ENCODE measurements around the gene SLC35F3. TPM values are rescaled to one million over a fixed set of nuclear protein-coding genes. Genes with fewer than 3 reads are reported as not detected.

The SLC35F3 gene
- total and polyA plus RNA-seq, 2 experiments from 2014 or later: 1.0 to 3.2 TPM

DNA sequence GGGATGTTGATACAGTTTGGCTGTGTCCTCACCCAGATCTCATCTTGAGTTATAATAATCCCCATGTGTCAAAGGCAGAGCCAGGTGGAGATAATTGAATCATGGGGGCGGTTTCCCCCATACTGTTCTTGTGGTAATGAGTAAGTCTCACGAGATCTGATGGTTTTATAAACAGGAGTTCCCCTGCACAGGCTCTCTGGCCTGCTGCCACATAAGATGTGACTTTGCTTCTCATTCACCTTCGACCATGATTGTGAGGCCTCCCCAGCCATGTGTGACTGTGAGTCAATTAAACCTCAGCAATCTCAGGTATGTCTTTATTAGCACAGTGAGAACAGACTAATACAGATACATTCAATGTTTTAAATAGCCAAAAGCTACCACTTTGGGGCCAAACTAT lies 41.1 kb downstream of the SLC35F3 start:
- peaks cover 3% of the 10 kb centered on the region for H3K27me3 Mint-ChIP-seq (ENCODE audit: insufficient read depth, low read depth, poor library complexity)
- H3K27ac Mint-ChIP-seq: 0 out of 2 replicates have a peak overlapping the region, but pooled peaks have one; percentile 32
- TF ChIP-seq NANOG (IDR thresholded peaks at IDR 0.05; ENCODE audit: borderline replicate concordance): no peak
- no peak for TF ChIP-seq JUNB (IDR thresholded peaks at IDR 0.05; ENCODE audit: unreplicated experiment)
- TF ChIP-seq, protein P1, sequence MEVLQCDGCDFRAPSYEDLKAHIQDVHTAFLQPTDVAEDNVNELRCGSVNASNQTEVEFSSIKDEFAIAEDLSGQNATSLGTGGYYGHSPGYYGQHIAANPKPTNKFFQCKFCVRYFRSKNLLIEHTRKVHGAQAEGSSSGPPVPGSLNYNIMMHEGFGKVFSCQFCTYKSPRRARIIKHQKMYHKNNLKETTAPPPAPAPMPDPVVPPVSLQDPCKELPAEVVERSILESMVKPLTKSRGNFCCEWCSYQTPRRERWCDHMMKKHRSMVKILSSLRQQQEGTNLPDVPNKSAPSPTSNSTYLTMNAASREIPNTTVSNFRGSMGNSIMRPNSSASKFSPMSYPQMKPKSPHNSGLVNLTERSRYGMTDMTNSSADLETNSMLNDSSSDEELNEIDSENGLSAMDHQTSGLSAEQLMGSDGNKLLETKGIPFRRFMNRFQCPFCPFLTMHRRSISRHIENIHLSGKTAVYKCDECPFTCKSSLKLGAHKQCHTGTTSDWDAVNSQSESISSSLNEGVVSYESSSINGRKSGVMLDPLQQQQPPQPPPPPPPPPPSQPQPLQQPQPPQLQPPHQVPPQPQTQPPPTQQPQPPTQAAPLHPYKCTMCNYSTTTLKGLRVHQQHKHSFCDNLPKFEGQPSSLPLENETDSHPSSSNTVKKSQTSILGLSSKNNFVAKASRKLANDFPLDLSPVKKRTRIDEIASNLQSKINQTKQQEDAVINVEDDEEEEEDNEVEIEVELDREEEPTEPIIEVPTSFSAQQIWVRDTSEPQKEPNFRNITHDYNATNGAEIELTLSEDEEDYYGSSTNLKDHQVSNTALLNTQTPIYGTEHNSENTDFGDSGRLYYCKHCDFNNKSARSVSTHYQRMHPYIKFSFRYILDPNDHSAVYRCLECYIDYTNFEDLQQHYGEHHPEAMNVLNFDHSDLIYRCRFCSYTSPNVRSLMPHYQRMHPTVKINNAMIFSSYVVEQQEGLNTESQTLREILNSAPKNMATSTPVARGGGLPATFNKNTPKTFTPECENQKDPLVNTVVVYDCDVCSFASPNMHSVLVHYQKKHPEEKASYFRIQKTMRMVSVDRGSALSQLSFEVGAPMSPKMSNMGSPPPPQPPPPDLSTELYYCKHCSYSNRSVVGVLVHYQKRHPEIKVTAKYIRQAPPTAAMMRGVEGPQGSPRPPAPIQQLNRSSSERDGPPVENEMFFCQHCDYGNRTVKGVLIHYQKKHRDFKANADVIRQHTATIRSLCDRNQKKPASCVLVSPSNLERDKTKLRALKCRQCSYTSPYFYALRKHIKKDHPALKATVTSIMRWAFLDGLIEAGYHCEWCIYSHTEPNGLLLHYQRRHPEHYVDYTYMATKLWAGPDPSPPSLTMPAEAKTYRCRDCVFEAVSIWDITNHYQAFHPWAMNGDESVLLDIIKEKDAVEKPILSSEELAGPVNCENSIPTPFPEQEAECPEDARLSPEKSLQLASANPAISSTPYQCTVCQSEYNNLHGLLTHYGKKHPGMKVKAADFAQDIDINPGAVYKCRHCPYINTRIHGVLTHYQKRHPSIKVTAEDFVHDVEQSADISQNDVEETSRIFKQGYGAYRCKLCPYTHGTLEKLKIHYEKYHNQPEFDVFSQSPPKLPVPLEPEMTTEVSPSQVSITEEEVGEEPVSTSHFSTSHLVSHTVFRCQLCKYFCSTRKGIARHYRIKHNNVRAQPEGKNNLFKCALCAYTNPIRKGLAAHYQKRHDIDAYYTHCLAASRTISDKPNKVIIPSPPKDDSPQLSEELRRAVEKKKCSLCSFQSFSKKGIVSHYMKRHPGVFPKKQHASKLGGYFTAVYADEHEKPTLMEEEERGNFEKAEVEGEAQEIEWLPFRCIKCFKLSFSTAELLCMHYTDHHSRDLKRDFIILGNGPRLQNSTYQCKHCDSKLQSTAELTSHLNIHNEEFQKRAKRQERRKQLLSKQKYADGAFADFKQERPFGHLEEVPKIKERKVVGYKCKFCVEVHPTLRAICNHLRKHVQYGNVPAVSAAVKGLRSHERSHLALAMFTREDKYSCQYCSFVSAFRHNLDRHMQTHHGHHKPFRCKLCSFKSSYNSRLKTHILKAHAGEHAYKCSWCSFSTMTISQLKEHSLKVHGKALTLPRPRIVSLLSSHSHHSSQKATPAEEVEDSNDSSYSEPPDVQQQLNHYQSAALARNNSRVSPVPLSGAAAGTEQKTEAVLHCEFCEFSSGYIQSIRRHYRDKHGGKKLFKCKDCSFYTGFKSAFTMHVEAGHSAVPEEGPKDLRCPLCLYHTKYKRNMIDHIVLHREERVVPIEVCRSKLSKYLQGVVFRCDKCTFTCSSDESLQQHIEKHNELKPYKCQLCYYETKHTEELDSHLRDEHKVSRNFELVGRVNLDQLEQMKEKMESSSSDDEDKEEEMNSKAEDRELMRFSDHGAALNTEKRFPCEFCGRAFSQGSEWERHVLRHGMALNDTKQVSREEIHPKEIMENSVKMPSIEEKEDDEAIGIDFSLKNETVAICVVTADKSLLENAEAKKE (CRISPR knock-in tag; IDR thresholded peaks at IDR 0.05): no peak
- no peak for TF ChIP-seq ZNF331 (CRISPR knock-in tag; IDR thresholded peaks at IDR 0.05; ENCODE audit: low read depth)
- TF ChIP-seq, protein P2, sequence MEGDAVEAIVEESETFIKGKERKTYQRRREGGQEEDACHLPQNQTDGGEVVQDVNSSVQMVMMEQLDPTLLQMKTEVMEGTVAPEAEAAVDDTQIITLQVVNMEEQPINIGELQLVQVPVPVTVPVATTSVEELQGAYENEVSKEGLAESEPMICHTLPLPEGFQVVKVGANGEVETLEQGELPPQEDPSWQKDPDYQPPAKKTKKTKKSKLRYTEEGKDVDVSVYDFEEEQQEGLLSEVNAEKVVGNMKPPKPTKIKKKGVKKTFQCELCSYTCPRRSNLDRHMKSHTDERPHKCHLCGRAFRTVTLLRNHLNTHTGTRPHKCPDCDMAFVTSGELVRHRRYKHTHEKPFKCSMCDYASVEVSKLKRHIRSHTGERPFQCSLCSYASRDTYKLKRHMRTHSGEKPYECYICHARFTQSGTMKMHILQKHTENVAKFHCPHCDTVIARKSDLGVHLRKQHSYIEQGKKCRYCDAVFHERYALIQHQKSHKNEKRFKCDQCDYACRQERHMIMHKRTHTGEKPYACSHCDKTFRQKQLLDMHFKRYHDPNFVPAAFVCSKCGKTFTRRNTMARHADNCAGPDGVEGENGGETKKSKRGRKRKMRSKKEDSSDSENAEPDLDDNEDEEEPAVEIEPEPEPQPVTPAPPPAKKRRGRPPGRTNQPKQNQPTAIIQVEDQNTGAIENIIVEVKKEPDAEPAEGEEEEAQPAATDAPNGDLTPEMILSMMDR (conservative IDR thresholded peaks at IDR 0.05; ENCODE audit: low read depth in 2 of 2): no peak
- no peak for TF ChIP-seq EZH2 (IDR thresholded peaks at IDR 0.05; ENCODE audit: low read depth, unreplicated experiment)
- no peak for TF ChIP-seq EZH2phosphoT487 (IDR thresholded peaks at IDR 0.05; ENCODE audit: unreplicated experiment)
- TF ChIP-seq POLR2AphosphoS5 (IDR thresholded peaks at IDR 0.05; ENCODE audit: low read depth): no peak
- TF ChIP-seq, protein P3, sequence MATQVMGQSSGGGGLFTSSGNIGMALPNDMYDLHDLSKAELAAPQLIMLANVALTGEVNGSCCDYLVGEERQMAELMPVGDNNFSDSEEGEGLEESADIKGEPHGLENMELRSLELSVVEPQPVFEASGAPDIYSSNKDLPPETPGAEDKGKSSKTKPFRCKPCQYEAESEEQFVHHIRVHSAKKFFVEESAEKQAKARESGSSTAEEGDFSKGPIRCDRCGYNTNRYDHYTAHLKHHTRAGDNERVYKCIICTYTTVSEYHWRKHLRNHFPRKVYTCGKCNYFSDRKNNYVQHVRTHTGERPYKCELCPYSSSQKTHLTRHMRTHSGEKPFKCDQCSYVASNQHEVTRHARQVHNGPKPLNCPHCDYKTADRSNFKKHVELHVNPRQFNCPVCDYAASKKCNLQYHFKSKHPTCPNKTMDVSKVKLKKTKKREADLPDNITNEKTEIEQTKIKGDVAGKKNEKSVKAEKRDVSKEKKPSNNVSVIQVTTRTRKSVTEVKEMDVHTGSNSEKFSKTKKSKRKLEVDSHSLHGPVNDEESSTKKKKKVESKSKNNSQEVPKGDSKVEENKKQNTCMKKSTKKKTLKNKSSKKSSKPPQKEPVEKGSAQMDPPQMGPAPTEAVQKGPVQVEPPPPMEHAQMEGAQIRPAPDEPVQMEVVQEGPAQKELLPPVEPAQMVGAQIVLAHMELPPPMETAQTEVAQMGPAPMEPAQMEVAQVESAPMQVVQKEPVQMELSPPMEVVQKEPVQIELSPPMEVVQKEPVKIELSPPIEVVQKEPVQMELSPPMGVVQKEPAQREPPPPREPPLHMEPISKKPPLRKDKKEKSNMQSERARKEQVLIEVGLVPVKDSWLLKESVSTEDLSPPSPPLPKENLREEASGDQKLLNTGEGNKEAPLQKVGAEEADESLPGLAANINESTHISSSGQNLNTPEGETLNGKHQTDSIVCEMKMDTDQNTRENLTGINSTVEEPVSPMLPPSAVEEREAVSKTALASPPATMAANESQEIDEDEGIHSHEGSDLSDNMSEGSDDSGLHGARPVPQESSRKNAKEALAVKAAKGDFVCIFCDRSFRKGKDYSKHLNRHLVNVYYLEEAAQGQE (IDR thresholded peaks at IDR 0.05; ENCODE audit: unreplicated experiment): no peak
- TF ChIP-seq STAT1 (IDR thresholded peaks at IDR 0.05; ENCODE audit: unreplicated experiment): no peak
- TF ChIP-seq, protein P4, sequence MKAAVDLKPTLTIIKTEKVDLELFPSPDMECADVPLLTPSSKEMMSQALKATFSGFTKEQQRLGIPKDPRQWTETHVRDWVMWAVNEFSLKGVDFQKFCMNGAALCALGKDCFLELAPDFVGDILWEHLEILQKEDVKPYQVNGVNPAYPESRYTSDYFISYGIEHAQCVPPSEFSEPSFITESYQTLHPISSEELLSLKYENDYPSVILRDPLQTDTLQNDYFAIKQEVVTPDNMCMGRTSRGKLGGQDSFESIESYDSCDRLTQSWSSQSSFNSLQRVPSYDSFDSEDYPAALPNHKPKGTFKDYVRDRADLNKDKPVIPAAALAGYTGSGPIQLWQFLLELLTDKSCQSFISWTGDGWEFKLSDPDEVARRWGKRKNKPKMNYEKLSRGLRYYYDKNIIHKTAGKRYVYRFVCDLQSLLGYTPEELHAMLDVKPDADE (IDR thresholded peaks at IDR 0.05): no peak
- no peak for TF ChIP-seq CREB1 (CRISPR knock-in tag; IDR thresholded peaks at IDR 0.05; ENCODE audit: low read depth)
- no peak for TF ChIP-seq ZNF114 (CRISPR knock-in tag; IDR thresholded peaks at IDR 0.05)
- no peaks in the 10 kb centered on the region for H3K36me3 Mint-ChIP-seq (ENCODE audit: low read depth)
- no peak overlapping the region for H3K4me2 ChIP-seq
- H3K27ac ChIP-seq (ENCODE audit: low read depth): no peak overlapping the region
- H3K36me3 ChIP-seq (ENCODE audit: insufficient read depth): no peaks in the 10 kb centered on the region
- H3K4me3 Mint-ChIP-seq: no peak overlapping the region
- no peaks in the 10 kb centered on the region for H3F3A ChIP-seq (replicated peaks; ENCODE audit: low read depth)
- no peaks in the 10 kb centered on the region; the same call in 1 of the 2 replicates for H3K4me1 ChIP-seq (ENCODE audit: insufficient read depth)
- DNase-seq (ENCODE audit: low spot score) (no peak), ATAC-seq (no peak)
- H3K9me3 Mint-ChIP-seq: peaks cover 2% of the 10 kb centered on the region; the same call in 2 of the 3 replicates
- H3K4me3 ChIP-seq: no peak overlapping the region
- no peaks in the 10 kb centered on the region for H3K9me2 ChIP-seq (ENCODE audit: insufficient read depth)
- no peaks in the 10 kb centered on the region for H3K27me3 ChIP-seq (ENCODE audit: insufficient read depth)
- peaks cover 12% of the 10 kb centered on the region; the same call in 2 of the 3 replicates for H3K4me1 Mint-ChIP-seq
- no peaks in the 10 kb centered on the region for H4K20me1 ChIP-seq (replicated peaks; ENCODE audit: insufficient read depth)
- no peaks in the 10 kb centered on the region for H3K79me2 ChIP-seq (replicated peaks; ENCODE audit: insufficient read depth)
- no peak overlapping the region for H2AFZ ChIP-seq
